Kidney glomerular epithelial cell (primary cell): ENCODE results near the gene TBCD.

Source experiments
- DNase-seq: peaks from one replicate; lab custom pipeline; 2025; lab: John Stamatoyannopoulos, UW

Gene TBCD

DNA sequence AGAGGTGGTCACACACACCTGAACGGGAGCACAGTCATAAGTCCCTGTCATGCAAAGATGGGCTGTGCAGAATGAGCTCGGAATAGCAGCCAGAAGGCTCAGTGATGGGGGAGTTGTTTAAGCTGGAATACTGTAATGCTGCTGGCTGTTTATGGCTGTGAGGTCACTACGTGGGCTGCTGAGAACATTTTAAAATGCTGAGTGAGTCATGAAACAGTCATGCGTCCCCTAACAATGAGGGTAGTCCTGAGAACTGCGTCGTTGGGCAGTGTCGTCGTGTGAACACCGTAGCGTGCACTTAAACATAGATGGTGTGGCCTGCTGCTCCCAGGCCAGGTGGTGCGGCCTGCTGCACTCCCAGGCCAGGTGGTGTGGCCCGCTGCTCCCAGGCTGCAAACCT is 39.7 kb downstream of the TBCD start:
- DNase-seq: peak; percentile 97

GRCh38 chr17:82793974-82794630 is 42.2 kb downstream of the TBCD start:
- no peak for DNase-seq

DNA sequence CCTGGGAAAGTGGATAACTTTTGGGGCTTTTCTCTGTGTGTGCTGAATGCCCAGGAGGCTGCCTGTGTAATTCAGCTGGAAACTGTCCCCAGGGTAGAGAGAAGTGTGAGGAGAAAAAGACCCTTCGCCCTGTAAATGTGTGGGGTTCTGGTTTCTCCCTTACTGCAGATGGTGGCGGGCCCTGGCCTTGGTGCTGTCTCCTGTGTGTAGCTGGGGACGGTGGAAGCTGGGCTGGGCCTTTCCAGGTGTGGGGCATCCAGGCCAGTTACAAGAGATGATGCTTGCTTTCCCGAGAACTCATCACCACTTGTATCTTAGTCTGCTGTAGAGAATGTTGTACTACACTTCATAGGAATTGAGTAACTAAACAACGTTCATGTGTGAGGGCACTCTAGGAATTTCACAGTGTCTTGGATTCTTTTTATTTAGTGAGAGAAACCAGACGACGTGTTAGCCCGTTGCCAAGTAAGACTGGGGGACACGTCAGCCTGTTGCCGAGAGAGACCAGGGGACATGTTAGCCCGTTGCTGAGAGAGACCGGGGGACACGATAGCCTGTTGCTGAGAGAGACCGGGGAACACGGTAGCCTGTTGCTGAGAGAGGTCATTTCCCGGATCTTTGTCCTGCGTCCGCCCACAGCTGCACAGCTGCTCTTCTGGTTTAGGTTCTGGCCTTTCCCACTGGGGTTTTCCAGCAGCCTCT is 43.1 kb downstream of the TBCD start:
- DNase-seq: peak; percentile 21

DNA sequence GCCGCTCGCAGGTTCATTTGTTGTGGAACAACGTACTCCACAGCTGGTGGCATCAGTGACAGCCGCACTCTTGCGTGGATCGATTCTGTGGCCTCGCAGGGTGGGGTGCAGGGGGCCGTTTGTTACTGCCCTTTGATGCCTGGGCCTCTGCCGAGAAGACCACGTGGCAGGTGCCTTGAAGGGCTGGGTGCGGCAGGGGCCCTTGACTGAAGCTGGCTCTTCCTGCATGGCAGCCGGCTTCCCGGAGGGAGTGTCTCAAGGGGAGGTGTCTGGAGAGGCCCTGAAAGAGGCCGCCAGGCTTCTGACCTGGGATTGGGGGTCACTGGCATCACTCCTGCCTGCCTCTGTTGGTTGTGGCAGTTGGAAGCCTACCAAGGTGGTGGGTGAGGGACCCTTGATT is 43.8 kb downstream of the TBCD start:
- no peak for DNase-seq

DNA sequence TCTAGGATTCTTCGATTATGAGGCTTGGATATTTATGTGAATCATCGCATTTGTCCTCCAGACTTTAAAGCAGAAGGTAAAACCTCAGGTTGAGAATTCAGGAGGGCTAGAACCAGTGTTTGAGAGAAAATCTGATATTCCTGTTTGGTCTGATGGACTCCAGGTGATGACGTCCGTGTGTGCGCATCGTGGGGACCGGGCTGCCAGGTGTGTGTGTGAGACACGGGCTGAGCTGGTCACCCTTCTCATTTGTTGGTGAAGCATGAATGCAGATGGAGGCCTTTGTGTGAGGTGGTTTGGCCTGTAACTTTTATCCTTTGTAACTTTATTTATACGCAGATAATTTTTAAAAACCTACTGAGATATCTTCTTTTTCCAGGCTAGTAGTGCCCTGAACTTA is 45.2 kb downstream of the TBCD start:
- DNase-seq: no peak

- DNase-seq: no peak
Measured at GRCh38 chr17:82798752-82799151, 46.9 kb downstream of the TBCD start.

- DNase-seq: no peak
Measured at GRCh38 chr17:82799591-82799990, 47.7 kb downstream of the TBCD start.

- no peak for DNase-seq
Measured at GRCh38 chr17:82800885-82801284, 49.0 kb downstream of the TBCD start.

DNA sequence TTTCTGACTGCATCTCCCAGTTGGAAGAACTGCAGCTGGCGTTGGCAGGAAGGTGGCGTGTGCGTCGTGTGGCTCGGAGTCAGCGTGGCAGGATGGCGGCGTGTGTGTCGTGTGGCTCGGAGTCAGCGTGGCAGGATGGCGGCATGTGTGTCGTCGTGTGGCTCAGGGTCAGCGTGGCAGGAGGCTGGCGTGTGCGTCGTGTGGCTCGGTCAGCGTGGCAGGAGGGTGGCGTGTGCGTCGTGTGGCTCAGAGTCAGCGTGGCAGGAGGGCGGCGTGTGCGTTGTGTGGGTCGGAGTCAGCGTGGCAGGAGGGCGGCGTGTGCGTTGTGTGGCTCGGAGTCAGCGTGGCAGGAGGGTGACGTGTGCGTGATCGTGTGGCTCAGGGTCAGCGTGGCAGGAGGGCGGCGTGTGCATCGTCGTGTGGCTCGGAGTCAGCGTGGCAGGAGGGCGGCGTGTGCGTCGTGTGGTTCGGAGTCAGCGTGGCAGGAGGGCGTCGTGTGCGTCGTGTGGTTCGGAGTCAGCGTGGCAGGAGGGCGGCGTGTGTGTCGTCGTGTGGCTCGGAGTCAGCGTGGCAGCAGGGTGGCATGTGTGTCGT is 49.6 kb downstream of the TBCD start:
- no peak for DNase-seq

- no peak for DNase-seq
Measured at GRCh38 chr17:82802075-82802780, 50.4 kb downstream of the TBCD start.

DNA sequence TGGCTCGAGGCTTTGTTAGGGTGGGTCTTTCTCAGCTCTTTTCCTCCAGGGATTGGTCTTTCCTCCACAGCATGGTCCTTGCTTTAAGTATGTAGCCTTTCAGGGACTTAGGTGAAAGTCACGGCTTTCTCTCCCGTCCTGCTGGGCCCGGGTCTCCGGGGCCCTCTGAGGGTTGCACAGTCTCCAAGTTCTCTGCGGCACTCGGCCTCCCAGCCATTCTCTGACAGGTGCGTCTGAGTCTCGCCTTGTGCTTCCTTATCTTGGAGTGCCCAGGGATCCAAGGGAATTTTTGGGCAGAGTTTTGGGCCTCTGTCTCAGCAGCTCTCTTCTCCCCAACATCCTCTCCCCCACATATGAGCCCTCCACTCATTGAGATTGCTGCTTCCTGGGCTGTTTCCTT is 51.3 kb downstream of the TBCD start:
- DNase-seq: no peak

- no peak for DNase-seq
Measured at GRCh38 chr17:82803606-82804005, 51.7 kb downstream of the TBCD start.

GRCh38 chr17:82804442-82805191 is 52.8 kb downstream of the TBCD start:
- no peak for DNase-seq

DNA sequence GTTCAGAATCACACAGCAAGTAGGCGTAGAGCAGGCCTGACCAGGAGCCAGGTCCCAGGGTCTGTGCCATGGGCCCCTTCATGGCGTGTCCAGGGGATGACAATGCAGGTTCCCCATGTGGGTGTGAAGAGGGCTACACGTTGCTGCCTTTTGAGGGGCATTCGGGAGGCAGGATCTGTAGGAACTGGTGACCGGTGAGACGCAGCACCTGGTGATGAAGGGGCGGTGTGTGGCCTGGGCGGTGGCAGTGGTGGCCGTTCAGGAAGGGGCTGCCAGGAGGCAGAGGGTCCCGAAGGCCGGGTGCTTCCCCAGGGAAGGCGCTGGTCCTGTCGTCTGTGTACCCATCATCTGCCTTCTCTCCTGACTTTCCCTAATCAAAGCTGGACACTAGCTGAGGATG is 53.4 kb downstream of the TBCD start:
- DNase-seq: no peak

- no peak for DNase-seq
Measured at GRCh38 chr17:82805823-82806222, 54.0 kb downstream of the TBCD start.

- no peak for DNase-seq
Measured at GRCh38 chr17:82806645-82807044, 54.8 kb downstream of the TBCD start.

- DNase-seq: no peak
Measured at GRCh38 chr17:82807101-82807500, 55.2 kb downstream of the TBCD start.

DNA sequence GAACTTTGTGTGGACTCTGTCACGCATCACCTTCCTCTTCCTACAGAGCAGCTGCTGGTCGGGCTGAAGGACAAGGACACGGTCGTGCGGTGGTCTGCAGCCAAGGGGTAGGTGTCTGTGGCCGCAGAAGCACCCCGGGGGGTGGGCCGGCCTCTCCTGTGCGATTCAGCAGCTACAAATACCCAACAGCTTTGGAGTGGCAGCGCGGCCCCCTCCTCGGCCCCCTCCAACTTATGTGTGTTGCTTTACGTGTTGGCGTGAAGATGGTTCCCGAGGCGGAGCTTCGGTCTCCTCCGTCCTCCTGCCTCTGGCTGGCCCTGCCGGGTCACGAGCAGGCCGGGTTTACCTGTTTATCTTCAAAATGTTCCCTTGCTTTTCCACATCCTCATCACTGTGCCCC is 55.7 kb downstream of the TBCD start:
- DNase-seq: no peak

DNA sequence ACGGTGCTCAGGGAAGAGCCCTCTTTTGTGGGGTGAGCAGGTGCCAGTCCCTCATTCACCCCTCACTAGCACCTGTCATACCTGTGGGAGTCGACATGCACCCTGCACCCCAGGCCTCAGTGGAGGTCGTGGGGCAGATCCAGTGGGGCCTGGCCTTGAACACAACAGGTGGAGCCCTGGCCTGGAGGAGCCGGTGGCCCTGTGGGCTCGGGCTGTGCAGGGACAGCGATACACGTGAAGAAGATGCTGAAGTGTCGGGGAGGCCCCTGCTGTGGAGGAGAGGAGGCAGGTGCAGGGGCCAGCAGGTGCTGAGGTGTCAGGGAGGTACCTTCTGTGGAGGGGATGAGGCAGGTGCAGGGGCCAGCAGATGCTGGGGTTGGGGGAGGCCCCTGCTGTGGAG is 56.1 kb downstream of the TBCD start:
- no peak for DNase-seq

- no peak for DNase-seq
Measured at GRCh38 chr17:82808921-82809905, 57.3 kb downstream of the TBCD start.
